ENCODE results near the gene PYGB.

Gene PYGB

DNA sequence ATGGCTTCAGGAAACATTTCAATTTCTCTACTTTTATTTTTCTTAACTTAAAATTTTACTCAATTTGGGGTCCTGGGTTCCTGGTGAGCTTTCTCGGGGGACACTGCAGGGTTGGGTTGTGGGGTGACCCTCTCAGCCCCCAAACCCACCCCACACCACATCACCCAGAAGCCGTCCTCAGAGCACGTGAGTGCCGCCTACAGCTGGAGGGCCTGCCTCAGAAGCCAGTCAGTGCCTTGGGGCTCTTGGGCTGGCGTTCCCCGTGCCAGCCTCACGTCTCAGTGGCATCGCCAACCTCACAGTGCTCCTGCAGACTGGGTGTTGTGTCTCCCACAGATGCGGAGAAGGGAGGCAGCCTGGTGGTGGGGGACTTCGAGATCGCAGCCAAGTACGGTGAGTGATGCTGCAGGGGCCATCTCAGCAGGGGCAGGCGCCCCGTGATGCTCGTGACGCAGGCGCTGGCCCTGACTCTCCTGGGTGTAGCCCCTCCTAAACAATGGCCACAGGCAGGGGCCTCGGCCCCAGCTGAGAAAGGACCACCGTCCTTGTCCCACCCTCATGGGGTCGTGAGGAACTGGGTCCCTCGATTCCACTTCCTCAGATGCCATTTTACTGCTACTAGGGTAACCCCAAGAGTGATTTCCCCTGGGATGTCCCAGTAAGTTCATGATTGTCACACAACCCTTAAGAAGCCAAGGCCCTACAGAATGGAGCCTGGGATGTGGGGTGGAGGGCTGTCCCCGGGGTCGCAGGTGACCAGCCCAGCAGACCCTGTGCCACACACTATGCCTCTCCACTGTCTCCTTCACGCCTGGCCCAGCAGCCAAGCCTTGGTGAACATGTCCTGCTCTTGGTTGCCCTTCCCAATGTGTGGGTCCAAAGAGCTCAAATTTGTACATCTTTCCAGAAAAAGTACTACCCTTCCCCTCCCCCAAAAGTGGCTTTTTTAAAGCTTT, 23.8 kb upstream of the PYGB start:
- DNase-seq (ENCODE audit: low spot score) = no peak
- no peak for TF ChIP-seq CTCF (IDR thresholded peaks at IDR 0.05; ENCODE audit: extremely low read depth, insufficient read depth, missing control alignments)
- in situ Hi-C loops (cut with MboI; ENCODE audit: low pct_unique_long_range_greater_than_20kb, low sequenced_read_pairs, unreplicated experiment) = no loop called here

- DNase-seq (ENCODE audit: low spot score) = no peak
- in situ Hi-C loops (cut with MboI; ENCODE audit: low pct_unique_long_range_greater_than_20kb, low sequenced_read_pairs, unreplicated experiment) = no loop called here
- no peak for TF ChIP-seq CTCF (IDR thresholded peaks at IDR 0.05; ENCODE audit: extremely low read depth, insufficient read depth, missing control alignments)
These were observed 22.9 kb upstream of the PYGB start for GRCh38 chr20:25224941-25225340.

- in situ Hi-C loops (cut with MboI; ENCODE audit: low pct_unique_long_range_greater_than_20kb, low sequenced_read_pairs, unreplicated experiment) = no loop called here
- no peak for DNase-seq (ENCODE audit: low spot score)
- no peak for TF ChIP-seq CTCF (IDR thresholded peaks at IDR 0.05; ENCODE audit: extremely low read depth, insufficient read depth, missing control alignments)
These were observed 22.0 kb upstream of the PYGB start for GRCh38 chr20:25225642-25226432.

GRCh38 chr20:25226433-25227316, 21.2 kb upstream of the PYGB start:
- no peak for DNase-seq (ENCODE audit: low spot score)
- in situ Hi-C loops (cut with MboI; ENCODE audit: low pct_unique_long_range_greater_than_20kb, low sequenced_read_pairs, unreplicated experiment) = no loop called here
- no peak for TF ChIP-seq CTCF (IDR thresholded peaks at IDR 0.05; ENCODE audit: extremely low read depth, insufficient read depth, missing control alignments)

GRCh38 chr20:25227317-25227831, 20.5 kb upstream of the PYGB start:
- DNase-seq (ENCODE audit: low spot score) = no peak
- TF ChIP-seq CTCF (IDR thresholded peaks at IDR 0.05; ENCODE audit: extremely low read depth, insufficient read depth, missing control alignments) = no peak
- in situ Hi-C loops (cut with MboI; ENCODE audit: low pct_unique_long_range_greater_than_20kb, low sequenced_read_pairs, unreplicated experiment) = no loop called here
